GM19372 (cell line): ENCODE data around the gene STK39.

Experiments used
- ATAC-seq: cut with Tn5 transposase; IDR thresholded peaks from one replicate; pipeline ENCODE4 v1.9.1; 2021; ENCODE audit warnings: mild to moderate bottlenecking, low read depth, moderate library complexity; ENCODE audit not compliant: unreplicated experiment

The STK39 gene

GRCh38 chr2:168059758-168060157, 187.6 kb downstream of the STK39 start:
- no peak for ATAC-seq

- ATAC-seq: no peak
These were observed 188.7 kb downstream of the STK39 start for GRCh38 chr2:168058675-168059074.

- ATAC-seq: no peak
These were observed 191.1 kb downstream of the STK39 start for GRCh38 chr2:168056242-168056787.

GRCh38 chr2:168054657-168055056, 192.7 kb downstream of the STK39 start:
- ATAC-seq: no peak

- no peak for ATAC-seq
These were observed 193.7 kb downstream of the STK39 start for GRCh38 chr2:168053676-168054075.

GRCh38 chr2:168052773-168053172, 194.6 kb downstream of the STK39 start:
- ATAC-seq: no peak

GRCh38 chr2:168050377-168050776, 197.0 kb downstream of the STK39 start:
- ATAC-seq: no peak

GRCh38 chr2:168049609-168050008, 197.8 kb downstream of the STK39 start:
- no peak for ATAC-seq

GRCh38 chr2:168047091-168047690, 200.2 kb downstream of the STK39 start:
- ATAC-seq: no peak

GRCh38 chr2:168044579-168044978, 202.8 kb downstream of the STK39 start:
- ATAC-seq: no peak

GRCh38 chr2:168044176-168044575, 203.2 kb downstream of the STK39 start:
- ATAC-seq: no peak

- peak; percentile 98 for ATAC-seq
These were observed 205.1 kb downstream of the STK39 start for GRCh38 chr2:168042127-168042824.

GRCh38 chr2:168039881-168040280, 207.5 kb downstream of the STK39 start:
- no peak for ATAC-seq

- ATAC-seq: no peak
These were observed 209.6 kb downstream of the STK39 start for GRCh38 chr2:168037778-168038177.

- peak; percentile 71 for ATAC-seq
These were observed 211.9 kb downstream of the STK39 start for GRCh38 chr2:168035458-168035857.

- no peak for ATAC-seq
These were observed 212.8 kb downstream of the STK39 start for GRCh38 chr2:168034616-168035015.

GRCh38 chr2:168033966-168034365, 213.4 kb downstream of the STK39 start:
- ATAC-seq: no peak

GRCh38 chr2:168032091-168032490, 215.3 kb downstream of the STK39 start:
- no peak for ATAC-seq

GRCh38 chr2:168030862-168031624, 216.4 kb downstream of the STK39 start:
- peak; percentile 74 for ATAC-seq

GRCh38 chr2:168029071-168029470, 218.3 kb downstream of the STK39 start:
- no peak for ATAC-seq

GRCh38 chr2:168028362-168028761, 219.0 kb downstream of the STK39 start:
- no peak for ATAC-seq
